GM11168 (cell line): Measurements from ENCODE around the gene BACE2.
"Not testable (repeated sequence)": the region's sequence is repeated elsewhere in the genome, so short reads cannot be mapped to it uniquely, and the experiment has no call there.

Experiments used
- in situ Hi-C: fragments of 300-500 bp; cut with MboI; formaldehyde crosslinking; loops from one replicate; pipeline ENCODE4 v1.12.0; 2022; ENCODE audit warnings: low sequenced_read_pairs; ENCODE audit not compliant: unreplicated experiment

Gene BACE2

GRCh38 chr21:41231060-41231459 lies 63.1 kb downstream of the BACE2 start:
- in situ Hi-C loops: no loop called here

- in situ Hi-C loops: no loop called here
Observed at GRCh38 chr21:41232013-41232412, 64.1 kb downstream of the BACE2 start.

- in situ Hi-C loops: no loop called here
Observed at GRCh38 chr21:41233916-41234315, 66.0 kb downstream of the BACE2 start.

GRCh38 chr21:41234569-41234968 lies 66.6 kb downstream of the BACE2 start:
- in situ Hi-C loops: no loop called here

- in situ Hi-C loops: no loop called here
Observed at GRCh38 chr21:41235201-41235600, 67.2 kb downstream of the BACE2 start.

- in situ Hi-C loops: no loop called here
Observed at GRCh38 chr21:41236352-41236973, 68.5 kb downstream of the BACE2 start.

- in situ Hi-C loops: not testable (repeated sequence)
Observed at GRCh38 chr21:41238081-41238796, 70.3 kb downstream of the BACE2 start.

GRCh38 chr21:41240040-41240439 lies 72.1 kb downstream of the BACE2 start:
- in situ Hi-C loops: no loop called here

GRCh38 chr21:41241341-41241740 lies 73.4 kb downstream of the BACE2 start:
- in situ Hi-C loops: no loop called here

- in situ Hi-C loops: no loop called here
Observed at GRCh38 chr21:41242238-41242829, 74.4 kb downstream of the BACE2 start.

- in situ Hi-C loops: no loop called here
Observed at GRCh38 chr21:41243107-41243506, 75.1 kb downstream of the BACE2 start.

- in situ Hi-C loops: not testable (repeated sequence)
Observed at GRCh38 chr21:41244266-41244880, 76.4 kb downstream of the BACE2 start.

GRCh38 chr21:41245509-41246135 lies 77.7 kb downstream of the BACE2 start:
- in situ Hi-C loops: no loop called here

- in situ Hi-C loops: no loop called here
Observed at GRCh38 chr21:41246808-41247207, 78.8 kb downstream of the BACE2 start.

GRCh38 chr21:41247561-41248545 lies 79.9 kb downstream of the BACE2 start:
- in situ Hi-C loops: no loop called here

GRCh38 chr21:41249476-41249875 lies 81.5 kb downstream of the BACE2 start:
- in situ Hi-C loops: no loop called here

- in situ Hi-C loops: no loop called here
Observed at GRCh38 chr21:41250519-41250918, 82.6 kb downstream of the BACE2 start.

GRCh38 chr21:41251961-41252642 lies 84.1 kb downstream of the BACE2 start:
- in situ Hi-C loops: no loop called here

- in situ Hi-C loops: no loop called here
Observed at GRCh38 chr21:41254090-41254700, 86.2 kb downstream of the BACE2 start.
